SH-SY5Y (cell line): Measurements from ENCODE around the gene TRMT5.

Experiments used
- GATA2 ChIP-seq: IDR thresholded peaks from 2 replicates; pipeline ENCODE4 v1.6.1; 2011; ENCODE audit warnings: mild to moderate bottlenecking, low read depth, low read length
- GATA3 ChIP-seq: IDR thresholded peaks from 2 replicates; pipeline ENCODE4 v1.6.1; 2011; ENCODE audit warnings: low read depth, mild to moderate bottlenecking, low read length, moderate library complexity

- no peak for TF ChIP-seq GATA3
- TF ChIP-seq GATA2, result no peak
Measured at GRCh38 chr14:60933920-60934655, 46.8 kb downstream of the TRMT5 start.
